ENCODE data around the gene PDRG1. TPM values are rescaled to one million over a fixed set of nuclear protein-coding genes. Genes with fewer than 3 reads are reported as not detected.

PDRG1 gene
- total and polyA plus RNA-seq, 8 donors = 3.6 to 12.0 (median 5.6) TPM

GRCh38 chr20:31910071-31910803, 41.6 kb downstream of the PDRG1 start:
- intact Hi-C loops (cut with DNase I) = no loop called here
- Histone ChIP-seq H3K27ac (no peak overlapping the region), H3K9me3 (no peaks in the 10 kb centered on the region), H3K4me1 (no peaks in the 10 kb centered on the region), H3K4me3 (no peak overlapping the region), H3K36me3 (no peaks in the 10 kb centered on the region), H3K27me3 (no peaks in the 10 kb centered on the region)
- ATAC-seq (no peak), FAIRE-seq (no peak), DNase-seq (no peak)
- WGBS, 2 donors = 72 to 78% methylated on average over 4 of the region's 4 CpGs
- TF ChIP-seq, protein P1, sequence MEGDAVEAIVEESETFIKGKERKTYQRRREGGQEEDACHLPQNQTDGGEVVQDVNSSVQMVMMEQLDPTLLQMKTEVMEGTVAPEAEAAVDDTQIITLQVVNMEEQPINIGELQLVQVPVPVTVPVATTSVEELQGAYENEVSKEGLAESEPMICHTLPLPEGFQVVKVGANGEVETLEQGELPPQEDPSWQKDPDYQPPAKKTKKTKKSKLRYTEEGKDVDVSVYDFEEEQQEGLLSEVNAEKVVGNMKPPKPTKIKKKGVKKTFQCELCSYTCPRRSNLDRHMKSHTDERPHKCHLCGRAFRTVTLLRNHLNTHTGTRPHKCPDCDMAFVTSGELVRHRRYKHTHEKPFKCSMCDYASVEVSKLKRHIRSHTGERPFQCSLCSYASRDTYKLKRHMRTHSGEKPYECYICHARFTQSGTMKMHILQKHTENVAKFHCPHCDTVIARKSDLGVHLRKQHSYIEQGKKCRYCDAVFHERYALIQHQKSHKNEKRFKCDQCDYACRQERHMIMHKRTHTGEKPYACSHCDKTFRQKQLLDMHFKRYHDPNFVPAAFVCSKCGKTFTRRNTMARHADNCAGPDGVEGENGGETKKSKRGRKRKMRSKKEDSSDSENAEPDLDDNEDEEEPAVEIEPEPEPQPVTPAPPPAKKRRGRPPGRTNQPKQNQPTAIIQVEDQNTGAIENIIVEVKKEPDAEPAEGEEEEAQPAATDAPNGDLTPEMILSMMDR (IDR thresholded peaks at IDR 0.05) = no peak

DNA sequence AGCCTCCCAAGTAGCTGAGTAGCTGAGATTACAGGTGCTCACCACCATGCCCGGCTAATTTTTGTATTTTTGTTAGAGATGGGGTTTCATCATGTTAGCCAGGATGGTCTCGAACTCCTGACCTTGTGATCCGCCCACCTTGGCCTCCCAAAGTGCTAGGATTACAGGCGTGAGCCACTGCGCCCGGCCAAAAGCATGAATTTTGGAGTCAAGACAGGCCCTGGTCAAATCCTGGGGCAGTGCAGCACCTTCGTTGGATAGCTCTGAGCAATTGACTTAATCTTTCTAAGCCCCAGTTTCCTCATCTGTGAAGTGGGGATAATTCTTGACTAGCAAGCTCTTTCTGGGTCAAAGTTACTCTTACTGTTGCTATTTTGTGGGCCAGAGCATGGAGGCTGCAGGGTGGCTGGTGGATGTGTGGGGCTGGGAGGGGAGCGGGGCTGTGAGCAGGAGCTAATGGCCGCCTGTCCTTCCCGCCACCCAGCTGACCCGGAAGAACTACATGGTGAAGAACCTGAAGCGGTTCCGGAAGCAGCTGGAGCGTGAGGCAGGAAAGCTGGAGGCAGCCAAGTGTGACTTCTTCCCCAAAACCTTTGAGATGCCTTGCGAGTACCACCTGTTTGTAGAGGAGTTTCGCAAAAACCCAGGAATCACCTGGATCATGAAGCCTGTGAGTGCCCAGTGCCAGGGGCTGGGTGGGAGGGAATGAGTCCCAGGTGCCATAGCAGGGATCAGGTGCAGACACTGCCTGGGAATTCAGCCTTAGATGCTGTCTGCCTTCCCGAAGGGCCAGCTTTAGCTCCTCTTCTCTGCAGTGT, 42.4 kb downstream of the PDRG1 start:
- Histone ChIP-seq H3K4me3 (no peak overlapping the region), H3K9me3 (no peaks in the 10 kb centered on the region), H3K27ac (no peak overlapping the region), H3K4me1 (no peaks in the 10 kb centered on the region), H3K27me3 (no peaks in the 10 kb centered on the region), H3K36me3 (no peaks in the 10 kb centered on the region)
- 78 to 84% methylated on average over 17 of the region's 17 CpGs for WGBS, 2 donors
- TF ChIP-seq, protein P1 (IDR thresholded peaks at IDR 0.05) = no peak
- FAIRE-seq (no peak), ATAC-seq (no peak), DNase-seq (no peak)
- intact Hi-C loops (cut with DNase I) = no loop called here

- DNase-seq (no peak), FAIRE-seq (no peak), ATAC-seq (no peak)
- no peaks in the 10 kb centered on the region for H3K36me3 ChIP-seq
- intact Hi-C loops (cut with DNase I) = no loop called here
- WGBS, 2 donors = 65 to 76% methylated on average over 11 of the region's 11 CpGs
- no peak overlapping the region for H3K4me3 ChIP-seq
- no peaks in the 10 kb centered on the region for H3K9me3 ChIP-seq
- no peaks in the 10 kb centered on the region for H3K4me1 ChIP-seq
- H3K27ac ChIP-seq = no peak overlapping the region
- H3K27me3 ChIP-seq = no peaks in the 10 kb centered on the region
- TF ChIP-seq, protein P1 (IDR thresholded peaks at IDR 0.05) = no peak
These were observed 43.4 kb downstream of the PDRG1 start for GRCh38 chr20:31908424-31908823.

DNA sequence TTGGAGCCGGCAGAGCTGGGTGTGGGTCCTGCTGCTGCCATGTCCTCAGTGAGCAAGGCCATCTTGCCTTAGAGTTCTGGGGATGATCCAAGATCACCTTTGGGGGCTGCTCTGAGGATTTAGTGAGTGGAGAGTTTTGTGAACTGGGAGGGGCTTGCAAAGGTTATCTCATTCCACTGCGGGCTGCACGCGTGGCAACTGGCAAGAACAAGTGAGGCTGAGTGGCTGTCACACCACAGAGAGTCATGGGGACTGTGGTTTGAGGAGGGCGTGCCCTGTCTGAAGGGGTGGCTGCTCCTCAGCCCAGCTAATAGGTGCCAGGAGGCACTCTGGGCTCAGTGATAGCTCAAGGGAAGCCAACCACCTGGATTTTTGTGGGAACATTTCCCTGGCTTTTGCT, 43.8 kb downstream of the PDRG1 start:
- no peak overlapping the region for H3K27ac ChIP-seq
- WGBS, 2 donors = 61 to 75% methylated on average over 5 of the region's 5 CpGs
- H3K9me3 ChIP-seq = no peaks in the 10 kb centered on the region
- H3K27me3 ChIP-seq = no peaks in the 10 kb centered on the region
- ATAC-seq (no peak), DNase-seq (no peak), FAIRE-seq (no peak)
- intact Hi-C loops (cut with DNase I) = no loop called here
- no peak overlapping the region for H3K4me3 ChIP-seq
- H3K4me1 ChIP-seq = no peaks in the 10 kb centered on the region
- TF ChIP-seq, protein P1 (IDR thresholded peaks at IDR 0.05) = no peak
- H3K36me3 ChIP-seq = no peaks in the 10 kb centered on the region

DNA sequence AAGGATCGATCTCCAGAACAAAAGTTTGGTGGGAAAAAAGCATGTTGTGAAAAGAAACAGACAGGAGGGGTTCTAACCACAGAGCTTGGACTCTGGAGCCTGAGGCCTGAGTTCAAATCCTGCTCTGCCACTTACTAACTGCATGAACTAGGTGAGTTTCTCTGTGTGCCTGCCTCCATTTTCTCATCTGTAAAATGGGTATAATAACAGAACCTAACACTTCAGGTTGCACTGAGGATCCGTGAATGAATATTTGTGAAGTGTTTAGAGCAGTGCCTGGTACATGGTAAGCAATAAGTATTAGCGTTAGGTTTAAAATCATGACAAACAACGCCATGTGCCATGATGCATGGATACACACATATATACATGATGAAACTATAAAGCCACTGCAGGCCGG, 44.8 kb downstream of the PDRG1 start:
- Histone ChIP-seq H3K27me3 (no peaks in the 10 kb centered on the region), H3K27ac (no peak overlapping the region), H3K4me1 (no peaks in the 10 kb centered on the region), H3K9me3 (no peaks in the 10 kb centered on the region), H3K4me3 (no peak overlapping the region), H3K36me3 (no peaks in the 10 kb centered on the region)
- FAIRE-seq (no peak), DNase-seq (no peak), ATAC-seq (no peak)
- intact Hi-C loops (cut with DNase I) = no loop called here
- TF ChIP-seq, protein P1 (IDR thresholded peaks at IDR 0.05) = no peak
- WGBS, 2 donors = 79 to 86% methylated on average over 5 of the region's 5 CpGs

Data from pancreas (tissue), 10 donors.